HUES6 (cell line): ENCODE results near the gene ARPC1B.
"Not testable (repeated sequence)": the region's sequence is repeated elsewhere in the genome, so short reads cannot be mapped to it uniquely, and the experiment has no call there.

Experiments
- H3K27ac ChIP-seq: 2 replicates; pipeline ENCODE4 v1.7.0; 2013; ENCODE audit warnings: low read depth, mild to moderate bottlenecking, low read length, inconsistent platforms
- H3K27me3 ChIP-seq: 2 replicates; pipeline ENCODE4 v1.6.1; 2013; ENCODE audit warnings: low read length; ENCODE audit not compliant: control insufficient read depth, insufficient read depth
- H3K36me3 ChIP-seq: 2 replicates; pipeline ENCODE4 v1.6.1; 2013; ENCODE audit warnings: low read length; ENCODE audit not compliant: control insufficient read depth, insufficient read depth
- H3K4me1 ChIP-seq: 2 replicates; pipeline ENCODE4 v1.6.1; 2013; ENCODE audit warnings: low read length; ENCODE audit not compliant: control insufficient read depth, insufficient read depth
- H3K4me3 ChIP-seq: 2 replicates; pipeline ENCODE4 v1.5.1; 2013; ENCODE audit warnings: low read depth, low read length
- H3K9ac ChIP-seq: one replicate; pipeline ENCODE4 v1.6.1; 2013; ENCODE audit warnings: mild to moderate bottlenecking, low read length
- H3K9me3 ChIP-seq: 2 replicates; pipeline ENCODE4 v1.6.1; 2013; ENCODE audit warnings: low read depth, low read length; ENCODE audit not compliant: control insufficient read depth, insufficient read depth

The ARPC1B gene

GRCh38 chr7:99374111-99375064 lies at the start of gene ARPC1B:
Gene ARPC1B, plus strand, starts transcription at chr7:99374730. Its CDS starts 10,985 bp downstream, at chr7:99385715.
- peak within 1 kb of the TSS; percentile 86; the same call in 1 of the 2 replicates for H3K27ac ChIP-seq
- peak within 1 kb of the TSS; percentile 71 for H3K9ac ChIP-seq
- no peaks in the 10 kb centered on the region for H3K9me3 ChIP-seq
- peaks cover 12% of the 10 kb centered on the region for H3K36me3 ChIP-seq
- H3K4me1 ChIP-seq = peaks cover 10% of the 10 kb centered on the region; the same call in 1 of the 2 replicates
- H3K27me3 ChIP-seq = no peaks in the 10 kb centered on the region
- H3K4me3 ChIP-seq = peak within 1 kb of the TSS; percentile 97

GRCh38 chr7:99325001-99325493 lies 49.5 kb upstream of the ARPC1B start:
- Histone ChIP-seq H3K4me3 (peak overlapping the region; percentile 88), H3K36me3 (no peaks in the 10 kb centered on the region), H3K9ac (peak overlapping the region; percentile 88), H3K27me3 (no peaks in the 10 kb centered on the region), H3K27ac (peak overlapping the region; percentile 87), H3K4me1 (peaks cover 13% of the 10 kb centered on the region), H3K9me3 (no peaks in the 10 kb centered on the region)

- Histone ChIP-seq H3K27me3 (no peaks in the 10 kb centered on the region), H3K9ac (peak within 1 kb of the TSS; percentile 88), H3K4me1 (peaks cover 7% of the 10 kb centered on the region; the same call in 1 of the 2 replicates), H3K36me3 (no peaks in the 10 kb centered on the region), H3K9me3 (no peaks in the 10 kb centered on the region), H3K27ac (peak within 1 kb of the TSS; percentile 87), H3K4me3 (peak within 1 kb of the TSS; percentile 88)
These were observed 48.7 kb upstream of the ARPC1B start, which contains the start of gene ARPC1A for GRCh38 chr7:99325592-99326407. Gene ARPC1A, plus strand, starts transcription at chr7:99325898. Its CDS starts 7,456 bp downstream, at chr7:99333354.

DNA sequence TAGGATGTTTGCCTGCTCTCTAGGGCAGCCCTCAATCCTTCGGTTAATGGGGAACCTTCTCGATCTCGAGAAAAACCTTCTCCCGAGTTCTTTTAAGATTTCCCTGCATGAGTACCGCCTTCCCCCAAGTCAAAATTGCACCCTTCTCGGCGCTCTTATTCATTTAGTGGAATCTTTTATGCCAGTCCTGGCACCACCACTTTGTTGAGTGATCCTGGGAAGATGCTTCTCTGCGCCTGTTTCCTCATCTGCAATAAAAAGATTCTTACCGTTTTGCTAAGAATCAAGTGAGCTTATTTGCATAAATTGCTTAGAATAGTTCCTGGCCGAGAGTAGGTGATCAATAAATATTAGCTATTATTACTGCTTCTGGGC lies 48.1 kb upstream of the ARPC1B start:
- H3K9me3 ChIP-seq = no peaks in the 10 kb centered on the region
- 0 out of 2 replicates have a peak, but pooled peaks cover 6% of the 10 kb centered on the region for H3K4me1 ChIP-seq
- H3K9ac ChIP-seq = peak overlapping the region; percentile 88
- peak overlapping the region; percentile 54; the same call in 1 of the 2 replicates for H3K27ac ChIP-seq
- H3K4me3 ChIP-seq = peak overlapping the region; percentile 88
- no peaks in the 10 kb centered on the region for H3K27me3 ChIP-seq
- no peaks in the 10 kb centered on the region for H3K36me3 ChIP-seq

GRCh38 chr7:99330314-99330961 lies 44.1 kb upstream of the ARPC1B start:
- not testable (repeated sequence) for H3K9ac ChIP-seq, H3K27me3 ChIP-seq, H3K4me3 ChIP-seq, H3K9me3 ChIP-seq, H3K4me1 ChIP-seq, H3K27ac ChIP-seq
- peaks cover 18% of the 10 kb centered on the region for H3K36me3 ChIP-seq

GRCh38 chr7:99331002-99331401 lies 43.5 kb upstream of the ARPC1B start:
- Histone ChIP-seq H3K4me3 (no peak overlapping the region), H3K27ac (no peak overlapping the region), H3K4me1 (0 out of 2 replicates have a peak, but pooled peaks cover 6% of the 10 kb centered on the region), H3K36me3 (peaks cover 21% of the 10 kb centered on the region), H3K27me3 (no peaks in the 10 kb centered on the region), H3K9ac (no peak overlapping the region), H3K9me3 (no peaks in the 10 kb centered on the region)

- Histone ChIP-seq H3K9me3 (no peaks in the 10 kb centered on the region), H3K36me3 (peaks cover 66% of the 10 kb centered on the region), H3K27ac (no peak overlapping the region), H3K4me1 (no peaks in the 10 kb centered on the region), H3K27me3 (no peaks in the 10 kb centered on the region), H3K9ac (no peak overlapping the region), H3K4me3 (no peak overlapping the region)
These were observed 34.9 kb upstream of the ARPC1B start for GRCh38 chr7:99339595-99339994.

- Histone ChIP-seq H3K27me3 (no peaks in the 10 kb centered on the region), H3K36me3 (peaks cover 68% of the 10 kb centered on the region)
These were observed 33.9 kb upstream of the ARPC1B start for GRCh38 chr7:99340659-99341058.

DNA sequence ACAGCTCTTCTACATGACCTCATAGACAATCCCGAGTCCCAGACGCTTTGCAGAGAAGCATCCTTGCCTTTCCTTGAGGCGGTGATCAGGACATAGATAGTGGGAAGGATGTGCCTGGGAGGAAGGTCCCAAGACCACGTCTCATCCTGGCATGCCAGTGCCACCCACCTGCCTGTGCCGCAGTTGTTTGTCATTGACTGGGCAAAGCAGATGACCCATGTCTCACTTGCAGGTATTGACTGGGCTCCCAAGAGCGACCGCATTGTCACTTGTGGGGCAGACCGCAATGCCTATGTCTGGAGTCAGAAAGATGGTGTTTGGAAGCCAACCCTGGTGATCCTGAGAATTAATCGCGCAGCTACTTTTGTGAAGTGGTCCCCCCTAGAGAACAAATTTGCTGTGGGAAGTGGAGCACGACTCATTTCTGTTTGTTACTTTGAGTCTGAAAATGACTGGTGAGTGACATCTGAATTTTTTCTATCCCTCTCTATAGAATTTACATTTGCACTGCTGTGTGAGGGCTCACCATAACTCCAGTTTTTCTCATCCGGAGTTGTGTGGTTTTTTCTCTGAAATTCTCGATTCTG lies 30.4 kb upstream of the ARPC1B start:
- no peak overlapping the region for H3K27ac ChIP-seq
- H3K27me3 ChIP-seq = no peaks in the 10 kb centered on the region
- no peaks in the 10 kb centered on the region for H3K4me1 ChIP-seq
- no peak overlapping the region for H3K4me3 ChIP-seq
- H3K9ac ChIP-seq = no peak overlapping the region
- H3K36me3 ChIP-seq = peaks cover 64% of the 10 kb centered on the region
- H3K9me3 ChIP-seq = no peaks in the 10 kb centered on the region

More at GRCh38 chr7:99340659-99341058, 33.9 kb upstream of the ARPC1B start:
- H3K9ac ChIP-seq = no peak overlapping the region
- H3K4me1 ChIP-seq = no peaks in the 10 kb centered on the region
- no peak overlapping the region for H3K4me3 ChIP-seq
- H3K9me3 ChIP-seq = no peaks in the 10 kb centered on the region
- no peak overlapping the region for H3K27ac ChIP-seq

DNA sequence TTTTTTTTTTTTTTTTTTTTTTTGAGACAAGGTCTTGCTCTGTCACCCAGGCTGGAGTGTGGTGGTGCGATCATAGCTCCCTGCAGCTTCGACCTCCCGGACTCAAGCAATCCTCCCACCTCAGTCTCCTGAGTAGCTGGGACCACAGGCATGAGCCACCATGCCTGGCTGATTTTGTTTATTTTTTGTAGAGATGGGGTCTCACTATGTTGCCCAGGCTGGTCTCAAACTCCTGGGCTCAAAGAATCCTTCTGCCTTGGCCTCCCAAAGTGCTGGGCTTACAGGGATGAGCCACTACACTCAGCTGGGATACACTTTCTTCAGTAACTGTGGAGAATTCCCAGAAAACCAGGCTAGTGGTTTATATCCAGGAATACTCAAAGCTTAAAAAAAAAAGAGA lies 23.9 kb upstream of the ARPC1B start:
- not testable (repeated sequence) for H3K4me3 ChIP-seq, H3K4me1 ChIP-seq, H3K9ac ChIP-seq, H3K9me3 ChIP-seq, H3K27ac ChIP-seq, H3K27me3 ChIP-seq
- peaks cover 61% of the 10 kb centered on the region for H3K36me3 ChIP-seq
